T47D (cell line): Measurements from ENCODE around the gene LY9.

Experiments
- DNase-seq, 2 experiments: peaks; one replicate each; pipeline versions ENCODE4 v3.0.0 to v3.0.0-alpha.2; 2011 to 2012; ENCODE audit warnings: low read depth in 1 of 2, low spot score in 1 of 2
- JUND ChIP-seq: IDR thresholded peaks from 2 replicates; pipeline ENCODE4 v1.6.1; 2012; ENCODE audit warnings: low read depth
- in situ Hi-C: cut with HindIII; loops from 2 replicates; pipeline ENCODE4 v1.10.0; 2016; ENCODE audit warnings: low sequenced_read_pairs, low pct_unique_long_range_greater_than_20kb

Gene LY9

DNA sequence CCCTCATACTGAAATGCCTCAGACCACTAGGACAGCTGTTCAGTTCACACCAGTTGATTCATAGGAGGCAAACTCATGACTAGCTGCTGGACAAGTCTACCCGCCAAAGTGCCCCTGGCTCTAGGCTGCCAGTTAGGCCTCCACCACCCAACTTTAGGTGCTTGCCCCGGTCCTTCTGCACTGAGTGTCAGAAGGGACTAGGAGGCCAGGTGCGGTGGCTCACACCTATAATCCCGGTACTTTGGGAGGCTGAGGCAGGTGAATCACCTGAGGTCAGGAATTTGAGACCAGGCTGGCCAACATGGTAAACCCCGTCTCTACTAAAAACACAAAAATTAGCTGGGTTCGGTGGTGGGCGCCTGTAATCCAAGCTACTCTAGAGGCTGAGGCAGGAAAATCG is 18.9 kb downstream of the LY9 start:
- TF ChIP-seq JUND, result no peak
- in situ Hi-C loops, result no loop called here
- DNase-seq, result no peak

DNA sequence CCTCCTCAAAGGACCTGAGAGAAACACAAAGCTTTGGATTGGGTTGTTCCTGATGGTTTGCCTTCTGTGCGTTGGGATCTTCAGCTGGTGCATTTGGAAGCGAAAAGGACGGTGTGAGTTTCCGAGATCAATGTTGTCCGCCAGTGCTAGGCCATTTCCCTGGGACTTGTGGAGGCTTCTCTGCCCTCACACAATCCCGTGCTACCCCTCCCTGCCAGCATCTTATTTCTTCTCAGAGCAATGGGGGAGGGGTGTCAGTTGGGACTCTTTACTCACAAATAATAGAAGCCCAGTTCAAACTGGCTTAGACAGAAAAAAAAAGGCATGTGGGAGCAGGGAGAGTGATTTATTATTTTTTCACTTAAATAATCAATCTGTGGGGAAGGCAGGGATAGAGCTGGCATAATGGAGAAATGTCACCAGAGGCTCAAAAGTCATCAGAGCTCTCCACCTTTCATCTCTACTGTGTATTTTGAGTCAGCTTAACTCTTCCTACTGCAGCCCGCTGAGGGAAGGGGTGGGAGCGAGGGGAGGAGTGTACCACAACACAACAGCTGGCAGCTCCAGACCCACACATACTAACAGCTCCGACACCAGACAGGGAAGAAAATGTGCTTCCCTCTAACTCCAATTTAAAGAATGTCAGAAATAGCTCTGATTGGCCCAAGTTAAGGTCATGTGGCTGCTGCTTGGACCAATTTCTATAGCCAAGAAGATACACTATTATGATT is 22.4 kb downstream of the LY9 start:
- in situ Hi-C loops, result no loop called here
- DNase-seq, result no peak
- TF ChIP-seq JUND, result no peak

DNA sequence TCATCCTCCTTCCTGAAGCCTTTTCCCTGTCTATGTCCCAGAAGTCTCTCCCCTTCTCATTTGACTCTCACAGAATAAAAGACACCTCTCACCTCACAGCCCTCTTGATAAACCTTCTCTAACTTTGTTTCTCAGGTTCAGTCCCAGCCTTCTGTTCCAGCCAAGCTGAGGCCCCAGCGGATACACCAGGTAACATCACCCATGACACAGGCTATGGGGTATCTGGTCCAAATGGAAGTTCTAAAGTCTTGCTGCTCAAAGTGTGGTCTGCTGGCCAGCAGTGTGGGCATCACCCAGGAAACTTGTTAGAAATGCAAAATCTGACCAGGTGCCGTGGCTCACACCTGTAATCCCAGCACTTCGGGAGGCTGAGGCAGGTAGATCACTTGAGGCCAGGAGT is 23.2 kb downstream of the LY9 start:
- in situ Hi-C loops, result no loop called here
- DNase-seq, result no peak
- TF ChIP-seq JUND, result no peak

DNA sequence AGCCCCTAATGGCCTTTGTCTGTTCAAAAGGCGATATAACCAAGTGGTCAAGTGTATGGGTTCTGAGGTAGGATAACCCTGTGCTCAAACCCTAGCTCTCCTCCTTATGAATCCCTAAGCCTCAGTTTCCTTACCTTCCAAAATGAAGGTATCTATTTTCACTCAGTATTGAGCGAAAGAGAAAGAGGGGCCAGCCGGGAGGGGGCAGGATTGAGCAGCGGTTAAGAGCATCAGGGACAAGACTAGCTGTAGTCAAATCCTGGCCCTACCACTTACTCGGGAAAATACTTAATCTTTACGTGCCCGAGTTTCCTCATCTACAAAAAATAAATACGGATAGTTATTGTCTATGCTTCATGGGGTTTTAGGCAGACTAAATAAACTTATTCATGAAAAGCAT is 25.7 kb downstream of the LY9 start:
- in situ Hi-C loops, result no loop called here
- peak in 1 of 2 experiments; percentile 16 for DNase-seq
- no peak for TF ChIP-seq JUND

DNA sequence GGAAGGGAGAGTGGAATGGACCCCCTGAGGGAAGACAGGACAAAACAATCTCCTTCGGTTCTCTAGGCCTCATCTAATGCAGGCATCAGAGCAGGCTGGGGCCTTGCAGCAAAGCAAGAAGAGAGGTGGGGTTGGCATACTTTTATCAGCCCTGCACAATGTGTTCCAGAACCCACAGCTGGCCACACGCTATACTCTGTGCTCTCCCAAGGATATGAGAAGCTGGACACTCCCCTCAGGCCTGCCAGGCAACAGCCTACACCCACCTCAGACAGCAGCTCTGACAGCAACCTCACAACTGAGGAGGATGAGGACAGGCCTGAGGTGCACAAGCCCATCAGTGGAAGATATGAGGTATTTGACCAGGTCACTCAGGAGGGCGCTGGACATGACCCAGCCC is 27.3 kb downstream of the LY9 start:
- DNase-seq, result no peak
- no peak for TF ChIP-seq JUND
- in situ Hi-C loops, result no loop called here

DNA sequence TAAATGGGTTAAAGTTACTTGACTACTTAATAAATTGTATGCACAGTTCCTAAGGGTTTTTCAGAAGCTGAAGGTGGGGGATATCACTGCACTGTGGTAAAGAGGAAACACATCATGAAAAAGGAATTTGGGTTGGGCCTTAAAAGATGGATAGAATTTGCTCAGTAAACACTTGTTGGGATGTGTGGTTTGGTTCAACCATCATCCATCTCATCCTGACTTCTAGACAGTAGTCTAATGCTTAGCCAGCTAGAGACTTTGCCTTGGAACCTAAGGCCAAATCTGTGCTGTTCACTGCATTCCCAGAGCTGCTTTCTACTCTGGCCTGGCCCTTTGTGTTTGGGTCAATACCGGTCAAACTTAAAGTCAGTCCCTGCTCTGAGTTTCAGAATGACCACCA is 30.6 kb downstream of the LY9 start:
- no peak for TF ChIP-seq JUND
- in situ Hi-C loops, result no loop called here
- DNase-seq, result no peak

DNA sequence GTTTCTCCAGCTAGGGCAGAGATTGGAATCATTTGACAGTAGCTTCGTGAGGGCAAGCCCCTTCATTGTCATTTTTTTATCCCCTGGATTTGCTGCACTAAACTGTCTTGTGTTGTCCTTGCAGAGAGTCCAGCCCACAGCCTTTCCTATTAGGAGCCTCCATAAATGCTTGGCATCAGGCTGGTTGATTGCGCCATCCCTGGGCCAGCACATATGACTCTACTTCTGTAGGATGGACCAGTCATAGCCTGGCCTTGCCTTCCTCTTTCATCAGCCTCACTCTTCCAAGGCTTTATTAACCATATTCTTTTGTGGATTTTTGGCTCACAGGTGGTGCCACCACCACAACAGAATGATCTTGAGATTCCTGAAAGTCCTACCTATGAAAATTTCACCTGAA is 31.4 kb downstream of the LY9 start:
- TF ChIP-seq JUND, result no peak
- no peak for DNase-seq
- in situ Hi-C loops, result no loop called here

DNA sequence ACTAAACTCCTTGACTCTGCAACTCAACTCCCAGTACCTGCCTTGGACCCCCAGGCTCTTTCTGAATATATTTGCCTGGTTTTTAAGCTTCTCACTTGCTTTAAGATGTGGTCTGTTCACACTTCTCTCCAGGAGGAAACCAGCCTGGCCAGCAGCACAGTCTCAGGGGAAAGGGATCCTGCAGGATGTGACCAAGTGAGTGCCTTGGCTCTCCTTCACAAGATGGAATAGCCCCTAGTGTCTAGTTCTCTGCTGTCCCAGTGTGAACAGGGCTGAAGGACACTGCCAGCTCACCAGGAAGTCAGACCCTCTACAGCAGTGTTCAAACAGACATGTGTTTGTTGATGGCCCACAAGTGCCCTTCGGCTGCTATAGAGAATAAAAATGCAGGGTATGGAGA is 33.8 kb downstream of the LY9 start:
- in situ Hi-C loops, result no loop called here
- TF ChIP-seq JUND, result no peak
- no peak for DNase-seq

DNA sequence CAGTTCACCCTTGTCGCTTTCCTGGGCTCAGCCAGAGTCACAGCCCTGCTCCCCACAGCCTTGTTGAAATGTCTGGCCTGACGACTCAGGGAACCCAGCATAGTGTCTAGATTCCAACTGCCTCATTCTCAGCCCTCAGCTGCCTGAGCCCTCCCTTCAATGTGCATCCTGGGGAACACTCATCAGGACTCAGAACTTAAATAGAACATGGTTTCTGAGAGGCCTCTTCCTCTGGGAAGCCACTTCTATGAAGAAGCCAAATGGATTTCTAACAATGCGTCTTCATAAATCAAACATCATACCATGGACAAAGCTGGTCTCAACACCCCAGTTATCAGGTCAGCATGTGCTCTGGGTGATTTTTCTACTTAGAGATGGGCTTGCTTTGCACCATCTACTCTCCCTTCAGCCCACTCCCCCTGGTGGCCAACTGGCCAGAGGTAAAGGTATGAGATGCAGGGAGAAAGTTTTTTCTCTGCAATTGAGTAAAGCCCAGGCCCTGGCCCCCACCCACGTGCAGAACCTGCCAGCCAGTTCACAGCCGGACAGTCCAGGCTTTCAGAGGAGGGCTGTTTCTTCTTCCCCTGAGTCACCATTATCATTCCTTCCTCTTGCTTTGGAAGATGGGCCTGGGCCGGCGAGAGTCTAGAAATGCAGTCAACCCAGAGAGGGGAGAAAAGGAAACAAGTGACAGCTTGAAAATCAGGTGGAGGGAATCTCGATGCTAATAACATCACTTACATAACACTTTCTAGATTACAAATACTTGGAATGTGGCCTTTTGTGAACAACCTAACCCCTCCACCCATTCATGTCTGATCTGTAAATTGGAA is 34.6 kb downstream of the LY9 start:
- in situ Hi-C loops, result no loop called here
- TF ChIP-seq JUND, result no peak
- peak; percentile 20 to 77 for DNase-seq

DNA sequence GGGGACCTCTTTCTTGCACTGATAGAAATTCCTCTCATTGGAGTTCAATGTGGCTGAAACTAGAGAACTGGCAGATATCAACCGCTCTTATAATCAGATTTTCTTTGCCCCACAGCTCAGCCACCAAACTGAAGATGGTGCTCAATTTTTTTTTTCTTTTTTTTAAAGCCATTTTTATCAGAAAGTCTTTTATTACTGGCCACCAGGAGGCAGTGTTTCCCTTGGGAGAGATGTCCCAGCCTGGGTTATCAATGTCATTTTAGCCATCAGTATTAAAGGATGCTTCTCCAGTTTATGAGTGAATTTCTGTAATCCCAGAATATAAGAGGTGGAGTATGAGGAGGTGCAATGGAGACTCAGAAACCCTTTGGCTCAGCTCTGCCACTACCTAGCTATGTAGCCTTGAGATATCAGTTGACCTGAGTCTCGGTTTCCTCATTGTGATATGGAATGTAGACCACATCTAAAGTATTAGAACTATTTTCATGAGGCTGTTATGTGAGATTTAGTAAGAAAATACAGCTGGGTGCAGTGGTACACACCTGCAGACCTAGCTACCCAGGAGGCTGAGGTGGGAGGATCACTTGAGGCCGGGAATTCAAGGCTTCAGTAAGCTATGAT is 39.1 kb downstream of the LY9 start:
- in situ Hi-C loops, result no loop called here
- no peak for TF ChIP-seq JUND
- DNase-seq, result peak in 1 of 2 experiments; percentile 16

DNA sequence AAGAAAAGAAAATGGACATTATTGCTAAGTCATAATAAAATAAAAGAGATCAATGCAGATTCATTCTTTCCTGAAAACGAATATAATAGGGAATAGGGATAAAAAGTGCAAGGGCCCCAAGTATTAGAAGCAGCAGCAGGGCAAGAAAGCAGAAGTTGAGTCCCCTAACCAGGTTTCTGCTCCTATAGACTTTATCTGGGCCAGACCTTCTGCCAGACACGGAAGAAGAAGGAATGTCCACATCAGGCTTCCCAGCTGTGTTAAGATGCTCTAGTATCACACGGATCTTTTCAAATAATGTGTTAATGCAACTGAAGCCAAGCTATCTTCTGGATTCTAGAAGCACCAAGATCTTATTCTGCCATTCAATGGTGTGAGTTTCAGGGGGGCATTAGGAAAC is 39.8 kb downstream of the LY9 start:
- no peak for DNase-seq
- in situ Hi-C loops, result no loop called here
- TF ChIP-seq JUND, result no peak

DNA sequence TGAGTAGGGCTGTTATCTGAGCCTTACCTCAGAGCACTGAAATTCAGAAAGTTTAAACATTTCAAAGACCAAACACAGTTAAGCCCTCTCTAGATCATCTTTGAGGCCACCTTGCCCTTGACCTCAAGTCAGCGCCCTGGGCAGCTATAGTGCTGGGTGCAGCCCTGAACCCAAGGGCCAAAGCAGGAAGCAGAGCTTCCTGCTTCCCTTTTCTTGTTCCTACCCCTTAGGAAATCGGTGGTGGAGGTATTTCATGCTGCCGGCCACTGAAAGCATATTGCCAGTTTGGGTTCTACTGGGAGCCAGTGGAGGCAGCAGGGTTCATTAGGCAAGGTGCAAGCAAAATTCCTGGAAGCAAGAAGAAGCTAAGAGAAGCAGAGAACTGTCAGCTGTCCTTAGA is 40.6 kb downstream of the LY9 start:
- in situ Hi-C loops, result no loop called here
- no peak for DNase-seq

DNA sequence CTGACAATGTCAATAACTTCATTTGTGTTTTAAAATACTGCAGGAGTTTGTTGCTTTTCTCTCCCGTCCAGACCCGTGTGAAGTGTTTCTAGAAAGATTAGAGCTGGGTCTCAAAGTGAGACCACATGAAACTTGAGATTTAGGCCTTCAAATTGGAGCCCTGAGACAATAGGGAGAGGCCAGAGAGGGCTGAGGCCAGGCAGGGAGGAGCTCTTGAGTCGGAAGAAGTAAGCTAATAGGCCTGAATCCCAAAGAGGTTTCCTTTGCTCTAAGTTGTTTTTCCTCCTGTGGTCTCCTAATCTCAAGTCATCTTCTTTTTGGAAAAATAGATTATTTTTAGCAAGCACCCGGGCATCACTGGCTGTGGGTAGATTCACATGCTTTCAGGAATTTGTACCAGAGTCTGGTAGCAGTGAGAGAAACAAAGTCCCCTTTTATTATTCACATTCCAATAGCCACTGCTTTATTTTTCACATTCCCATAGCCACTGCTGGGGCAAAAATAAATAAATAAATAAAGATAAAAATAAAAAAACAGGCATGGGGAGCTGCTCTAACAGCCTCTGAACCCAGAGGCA is 41.1 kb downstream of the LY9 start:
- no peak for TF ChIP-seq JUND
- in situ Hi-C loops, result no loop called here
- DNase-seq, result no peak

More for the DNA sequence above, 40.6 kb downstream of the LY9 start:
- TF ChIP-seq JUND, result no peak
